Skeletal muscle cell (primary cell): ENCODE results near the gene CCDC136.

ENCODE experiments used
- DNase-seq: peaks from one replicate; pipeline ENCODE4 v3.0.0-alpha.2; 2010; ENCODE audit warnings: low read depth
- H3K4me3 ChIP-seq: 2 replicates; pipeline ENCODE4 v1.5.1; 2011; ENCODE audit warnings: low read depth, mild to moderate bottlenecking, control low read depth, low read length, moderate library complexity

The CCDC136 gene

DNA sequence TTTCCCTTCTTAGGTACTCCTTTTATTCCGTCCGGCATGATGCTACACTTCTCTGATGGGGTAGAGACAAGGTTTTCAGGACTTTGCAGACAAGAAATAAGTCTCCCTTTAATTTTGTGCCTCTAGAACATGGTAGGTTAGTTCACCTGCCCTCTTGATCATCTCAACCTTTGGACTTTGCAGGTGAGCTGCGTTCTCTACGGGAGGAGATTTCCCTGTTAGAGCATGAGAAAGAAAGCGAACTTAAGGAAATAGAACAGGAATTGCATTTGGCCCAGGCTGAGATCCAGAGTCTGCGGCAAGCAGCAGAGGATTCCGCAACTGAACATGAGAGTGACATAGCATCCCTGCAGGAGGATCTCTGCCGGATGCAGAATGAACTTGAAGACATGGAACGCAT lies 9.2 kb downstream of the CCDC136 start:
- H3K4me3 ChIP-seq: no peak overlapping the region
- no peak for DNase-seq

DNA sequence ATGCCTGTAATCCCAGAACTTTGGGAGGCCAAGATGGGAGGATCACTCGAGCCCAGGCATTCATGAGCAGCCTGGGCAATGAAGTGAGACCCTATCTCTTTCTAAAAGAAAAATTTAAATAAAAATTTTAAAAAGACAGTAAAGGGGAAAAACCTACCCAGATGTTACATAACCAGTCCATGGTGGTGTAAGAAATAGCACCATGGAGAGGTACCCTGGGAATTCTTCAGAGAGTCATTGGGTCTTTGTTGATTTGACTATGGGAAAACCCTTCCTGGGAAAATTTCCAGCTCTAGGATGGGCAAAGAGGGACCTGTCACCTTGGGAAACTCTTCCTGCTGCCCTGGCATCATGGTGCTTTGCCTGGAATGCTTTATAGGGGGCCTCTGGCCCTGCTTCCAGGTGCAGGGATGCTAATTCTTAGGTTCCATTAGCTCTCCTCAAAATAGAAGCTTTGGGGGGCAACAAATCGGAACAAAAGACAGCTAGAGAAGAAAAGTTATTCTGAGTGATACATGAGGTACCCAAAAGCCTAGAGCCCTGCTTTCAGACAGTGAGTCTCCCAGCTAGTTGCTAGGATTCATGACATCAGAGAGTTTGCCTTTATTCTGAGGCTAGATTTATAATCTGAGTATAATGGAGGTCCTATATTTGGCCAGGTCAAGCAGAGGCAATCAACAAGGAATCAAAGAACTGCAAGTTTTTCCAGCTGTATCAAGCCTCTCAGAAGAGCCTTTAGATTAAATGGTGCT lies 10.1 kb downstream of the CCDC136 start:
- H3K4me3 ChIP-seq: no peak overlapping the region
- DNase-seq: no peak

GRCh38 chr7:128804484-128804883 lies 12.7 kb downstream of the CCDC136 start:
- no peak overlapping the region for H3K4me3 ChIP-seq
- no peak for DNase-seq

GRCh38 chr7:128805225-128805624 lies 13.5 kb downstream of the CCDC136 start:
- DNase-seq: no peak
- no peak overlapping the region for H3K4me3 ChIP-seq

GRCh38 chr7:128807191-128807590 lies 15.4 kb downstream of the CCDC136 start:
- no peak overlapping the region for H3K4me3 ChIP-seq
- no peak for DNase-seq

DNA sequence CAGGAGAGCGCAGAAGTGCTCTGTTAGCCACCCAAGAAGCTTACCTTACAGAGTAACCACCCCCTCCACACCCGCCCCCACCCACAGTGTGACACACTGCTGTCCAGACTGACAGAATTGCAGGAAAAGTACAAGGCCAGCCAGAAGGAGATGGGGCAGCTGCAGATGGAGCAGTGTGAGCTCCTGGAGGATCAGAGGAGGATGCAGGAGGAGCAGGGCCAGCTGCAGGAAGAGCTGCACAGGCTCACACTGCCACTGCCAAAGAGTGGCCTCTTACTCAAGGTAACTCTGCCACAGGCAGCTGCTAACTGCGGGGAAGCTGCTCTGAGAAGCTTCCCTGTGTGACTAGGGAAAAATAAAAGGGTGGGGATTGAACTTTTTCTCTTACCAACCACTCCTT lies 17.6 kb downstream of the CCDC136 start:
- DNase-seq: no peak
- H3K4me3 ChIP-seq: no peak overlapping the region

DNA sequence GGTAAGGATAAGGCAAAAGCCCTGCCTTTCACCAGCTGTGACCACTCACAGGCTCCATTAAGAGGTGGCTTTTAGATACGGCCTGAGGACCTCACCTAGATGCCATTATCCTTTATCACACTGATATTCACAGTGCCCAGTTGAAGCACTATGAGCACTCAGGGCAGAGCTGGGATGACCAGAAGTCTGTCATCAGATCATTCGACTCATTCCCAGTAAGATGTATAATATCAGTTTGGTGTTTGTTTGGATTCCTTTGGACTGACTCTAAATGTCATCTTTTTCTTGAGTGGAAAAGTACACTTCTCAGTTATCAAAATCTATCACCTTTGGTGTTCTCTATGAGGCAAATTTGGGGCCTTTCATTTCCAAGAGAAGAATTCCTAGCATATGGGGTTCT lies 18.7 kb downstream of the CCDC136 start:
- H3K4me3 ChIP-seq: no peak overlapping the region
- DNase-seq: no peak

DNA sequence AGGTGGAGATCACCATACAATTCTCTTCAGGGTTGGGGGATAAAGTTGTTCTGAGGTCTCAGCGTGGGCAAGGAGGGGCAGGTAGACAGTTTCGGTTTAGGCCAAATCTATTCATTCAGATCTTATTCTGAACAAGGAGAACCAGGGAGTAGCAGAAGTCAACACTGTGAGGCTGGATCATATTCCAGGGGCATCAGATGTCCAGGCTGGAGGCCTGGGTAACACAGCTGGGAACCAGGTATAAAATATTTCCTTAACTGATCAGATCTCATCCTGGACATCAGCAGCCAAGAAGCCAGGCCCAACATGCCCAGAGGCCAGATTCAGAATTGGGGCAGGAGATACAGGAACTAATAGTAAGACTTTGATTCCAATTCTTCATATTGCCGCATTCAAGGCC lies 19.2 kb downstream of the CCDC136 start:
- no peak for DNase-seq
- no peak overlapping the region for H3K4me3 ChIP-seq

DNA sequence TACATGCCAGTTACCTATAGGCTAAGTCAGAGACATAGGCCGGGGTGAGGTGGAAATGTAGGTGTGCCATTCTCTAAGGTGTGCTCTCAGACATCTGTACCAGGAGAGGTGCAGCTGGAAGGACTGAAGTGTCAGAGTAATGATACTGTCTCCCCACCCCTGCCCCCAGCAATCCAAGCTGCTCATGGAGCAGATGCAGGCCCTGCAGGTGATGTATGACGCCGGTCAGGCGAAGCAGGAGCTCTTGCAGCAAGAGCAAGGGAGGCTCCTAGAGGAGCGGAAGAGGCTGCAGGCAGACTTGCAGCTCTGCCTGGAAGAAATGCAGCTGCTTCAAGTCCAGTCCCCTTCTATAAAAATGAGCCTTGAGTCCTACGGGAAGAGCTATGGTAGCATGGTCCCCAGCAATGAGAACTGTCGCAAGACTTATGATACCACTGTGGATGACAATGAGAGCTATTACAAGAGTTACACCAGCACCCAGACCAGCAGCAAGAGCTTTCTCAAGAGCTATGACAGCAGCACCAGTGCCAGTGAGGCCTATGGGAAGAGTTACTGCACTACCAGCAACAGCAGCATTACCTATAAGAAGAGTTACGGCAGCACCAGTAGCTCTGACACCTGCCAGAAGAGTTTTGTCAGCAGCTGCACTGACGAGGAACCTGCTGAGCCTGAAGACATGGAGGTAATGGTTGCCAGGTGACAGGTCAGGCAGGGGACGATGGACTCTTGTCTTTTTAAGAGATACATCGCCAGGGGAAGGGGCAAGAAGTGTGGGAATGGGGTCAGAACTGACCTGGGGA lies 20.1 kb downstream of the CCDC136 start:
- no peak overlapping the region for H3K4me3 ChIP-seq
- DNase-seq: no peak

DNA sequence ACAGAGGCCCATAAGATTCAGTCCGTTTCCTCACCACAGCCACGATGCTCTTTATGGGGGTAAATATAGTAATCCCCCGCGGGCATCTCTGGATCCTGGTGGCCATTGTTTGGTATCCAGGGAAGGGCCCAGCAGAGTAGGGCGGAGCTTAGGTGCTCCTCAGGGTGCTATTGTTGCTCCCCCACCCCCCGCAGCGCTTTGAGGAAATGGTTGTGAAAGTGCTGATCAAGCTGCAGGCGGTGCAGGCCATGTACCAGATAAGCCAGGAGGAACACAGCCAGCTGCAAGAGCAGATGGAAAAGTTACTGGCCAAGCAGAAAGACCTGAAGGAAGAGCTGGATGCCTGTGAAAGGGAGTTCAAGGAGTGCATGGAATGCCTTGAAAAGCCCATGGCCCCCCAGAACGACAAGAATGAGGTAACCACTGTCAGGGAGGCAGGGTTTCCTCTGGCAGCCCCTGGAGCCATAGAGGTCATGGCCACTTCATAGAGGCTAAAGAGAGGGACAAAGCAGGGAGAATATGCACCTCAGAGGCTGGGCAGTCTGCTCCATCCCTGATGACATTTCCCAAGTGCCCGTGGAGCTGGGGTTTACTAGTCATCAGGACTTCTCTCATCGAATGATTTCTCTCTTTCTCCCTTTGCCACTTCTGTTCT lies 20.9 kb downstream of the CCDC136 start:
- DNase-seq: no peak
- H3K4me3 ChIP-seq: no peak overlapping the region

- no peak for DNase-seq
- no peak overlapping the region for H3K4me3 ChIP-seq
Measured at GRCh38 chr7:128814499-128814898, 22.7 kb downstream of the CCDC136 start.

DNA sequence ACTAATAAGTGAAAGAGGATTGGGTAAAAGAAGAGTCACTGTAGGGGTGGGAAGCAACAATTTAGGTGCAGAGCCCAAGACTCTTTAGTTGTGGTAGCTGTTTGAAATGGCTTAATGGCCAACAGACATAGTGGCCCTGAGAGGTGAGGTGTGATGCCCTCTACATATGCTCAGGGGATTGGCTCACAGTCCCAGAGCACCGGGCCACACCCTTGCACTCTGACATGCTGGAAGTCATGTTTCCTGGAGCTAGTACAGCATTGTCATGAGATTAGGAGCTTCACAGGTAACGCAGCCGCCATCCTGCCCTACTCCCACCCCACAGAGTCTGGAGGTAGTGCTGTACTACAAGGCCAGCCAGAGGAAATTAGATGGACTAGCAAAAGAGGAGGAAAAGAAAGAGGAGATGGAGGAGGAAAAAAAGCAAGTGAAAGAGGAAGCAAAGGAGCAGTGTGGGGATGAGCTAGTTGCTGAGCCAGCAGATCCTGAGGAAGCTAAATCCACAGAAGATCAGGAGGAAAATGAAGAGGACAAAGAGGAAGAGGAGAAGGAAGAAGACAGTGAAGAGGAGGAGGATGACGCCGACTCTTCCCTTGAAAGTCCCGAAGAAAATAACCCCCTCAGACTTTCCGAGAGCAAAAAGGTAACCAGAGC lies 23.6 kb downstream of the CCDC136 start:
- no peak overlapping the region for H3K4me3 ChIP-seq
- no peak for DNase-seq

- DNase-seq: no peak
- no peak overlapping the region for H3K4me3 ChIP-seq
Measured at GRCh38 chr7:128818694-128819093, 26.9 kb downstream of the CCDC136 start.

GRCh38 chr7:128821724-128822123 lies 30.0 kb downstream of the CCDC136 start:
- H3K4me3 ChIP-seq: no peak overlapping the region
- no peak for DNase-seq

DNA sequence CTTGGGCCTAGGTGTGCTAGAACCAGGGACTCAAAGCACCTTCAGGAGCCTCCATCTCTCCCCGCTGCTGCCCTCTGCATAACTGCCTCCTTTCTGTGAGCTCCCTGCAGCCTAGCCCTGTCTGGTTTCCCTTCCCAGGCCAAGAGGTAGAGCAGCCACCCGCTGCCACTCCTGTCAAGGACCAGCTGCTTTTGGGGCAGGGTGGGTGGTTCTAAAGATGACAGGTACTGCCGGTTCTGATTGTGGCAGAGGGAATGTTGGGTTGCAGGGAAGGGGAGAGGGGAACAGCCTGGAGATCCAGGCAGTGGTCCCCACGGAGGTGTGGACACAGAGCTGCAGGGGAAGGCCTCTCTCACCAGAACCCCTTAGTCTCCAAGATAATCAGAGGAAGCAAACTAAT lies 34.7 kb downstream of the CCDC136 start:
- no peak overlapping the region for H3K4me3 ChIP-seq
- no peak for DNase-seq

GRCh38 chr7:128826916-128827247 lies 35.1 kb downstream of the CCDC136 start:
- H3K4me3 ChIP-seq: no peak overlapping the region
- no peak for DNase-seq

- H3K4me3 ChIP-seq: no peak overlapping the region
- DNase-seq: peak; percentile 93
Measured at GRCh38 chr7:128827248-128827958, 35.6 kb downstream of the CCDC136 start.

- no peak overlapping the region for H3K4me3 ChIP-seq
- no peak for DNase-seq
Measured at GRCh38 chr7:128827971-128828711, 36.4 kb downstream of the CCDC136 start.
